ENCODE data around the gene AK5.
"Not testable (repeated sequence)": the region's sequence is repeated elsewhere in the genome, so short reads cannot be mapped to it uniquely, and the experiment has no call there.

Gene AK5

DNA sequence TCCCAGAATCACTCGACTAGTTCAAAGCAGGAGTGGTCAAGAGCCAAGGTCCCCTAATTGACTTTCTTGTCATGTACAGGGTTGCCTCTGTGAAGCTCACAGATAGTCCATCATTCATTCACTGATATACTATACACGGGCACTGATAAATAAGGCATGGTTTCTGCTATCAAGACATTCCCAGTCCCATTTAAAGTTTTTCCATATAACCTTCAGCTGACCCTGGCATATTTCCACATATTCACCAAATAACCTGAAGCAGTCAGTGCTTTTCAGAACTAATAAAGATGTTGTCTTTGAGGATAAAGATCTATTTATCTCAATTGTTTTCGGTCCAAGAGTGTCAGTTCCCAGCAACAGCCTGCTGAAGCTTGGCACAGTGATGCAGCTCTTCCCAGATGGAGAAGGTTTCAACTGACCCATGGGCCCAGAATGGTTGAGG, 227.3 kb downstream of the AK5 start:
- Histone ChIP-seq H3K9me2 (replicated peaks; ENCODE audit: low read depth, low read length) (no peaks in the 10 kb centered on the region), H3K4me1 (ENCODE audit: insufficient read depth, low read length, poor library complexity, severe bottlenecking) (no peaks in the 10 kb centered on the region), H3K27me3 (ENCODE audit: insufficient read depth, low read length, poor library complexity, severe bottlenecking) (no peaks in the 10 kb centered on the region), H3K36me3 (ENCODE audit: insufficient read depth, low read length) (no peaks in the 10 kb centered on the region), H3K9ac (ENCODE audit: low read depth, low read length, poor library complexity, severe bottlenecking) (no peak overlapping the region), H3K9me3 (ENCODE audit: insufficient read depth, low read depth, low read length) (no peaks in the 10 kb centered on the region), H4K20me1 (ENCODE audit: insufficient read depth, low read length, poor library complexity, severe bottlenecking) (no peaks in the 10 kb centered on the region), H3F3A (ENCODE audit: low read depth) (no peaks in the 10 kb centered on the region), H2AFZ (ENCODE audit: low read length) (no peak overlapping the region), H3K4me3 (ENCODE audit: low read length, poor library complexity, severe bottlenecking) (no peak overlapping the region), H3K79me2 (ENCODE audit: insufficient read depth, low read length) (no peaks in the 10 kb centered on the region), H3K4me2 (ENCODE audit: low read depth, low read length, poor library complexity, severe bottlenecking) (no peak overlapping the region)
- no peak for TF ChIP-seq EZH2phosphoT487 (IDR thresholded peaks at IDR 0.05; ENCODE audit: borderline replicate concordance)
- TF ChIP-seq, protein P1, sequence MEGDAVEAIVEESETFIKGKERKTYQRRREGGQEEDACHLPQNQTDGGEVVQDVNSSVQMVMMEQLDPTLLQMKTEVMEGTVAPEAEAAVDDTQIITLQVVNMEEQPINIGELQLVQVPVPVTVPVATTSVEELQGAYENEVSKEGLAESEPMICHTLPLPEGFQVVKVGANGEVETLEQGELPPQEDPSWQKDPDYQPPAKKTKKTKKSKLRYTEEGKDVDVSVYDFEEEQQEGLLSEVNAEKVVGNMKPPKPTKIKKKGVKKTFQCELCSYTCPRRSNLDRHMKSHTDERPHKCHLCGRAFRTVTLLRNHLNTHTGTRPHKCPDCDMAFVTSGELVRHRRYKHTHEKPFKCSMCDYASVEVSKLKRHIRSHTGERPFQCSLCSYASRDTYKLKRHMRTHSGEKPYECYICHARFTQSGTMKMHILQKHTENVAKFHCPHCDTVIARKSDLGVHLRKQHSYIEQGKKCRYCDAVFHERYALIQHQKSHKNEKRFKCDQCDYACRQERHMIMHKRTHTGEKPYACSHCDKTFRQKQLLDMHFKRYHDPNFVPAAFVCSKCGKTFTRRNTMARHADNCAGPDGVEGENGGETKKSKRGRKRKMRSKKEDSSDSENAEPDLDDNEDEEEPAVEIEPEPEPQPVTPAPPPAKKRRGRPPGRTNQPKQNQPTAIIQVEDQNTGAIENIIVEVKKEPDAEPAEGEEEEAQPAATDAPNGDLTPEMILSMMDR (conservative IDR thresholded peaks at IDR 0.05; ENCODE audit: low read length), result no peak

DNA sequence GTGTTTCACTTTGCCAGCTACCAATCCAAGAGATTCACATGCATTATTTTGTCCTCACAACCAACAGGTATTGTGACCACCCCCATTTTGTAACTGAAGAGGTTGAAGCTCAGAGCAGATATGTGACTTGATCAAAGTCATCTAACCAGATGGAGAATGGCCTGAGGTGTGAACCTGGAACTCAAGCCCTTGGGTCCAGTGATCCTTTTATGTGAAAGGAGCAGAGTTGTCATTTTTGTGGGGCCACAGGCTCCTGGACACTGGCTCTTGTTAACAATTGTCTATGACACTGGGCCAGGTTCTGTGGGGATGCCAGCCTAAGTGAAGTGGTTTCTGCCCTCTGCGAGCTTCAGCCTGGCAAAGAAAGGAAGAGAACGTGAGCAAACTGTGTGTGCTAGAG, 228.1 kb downstream of the AK5 start:
- Histone ChIP-seq H3K4me2 (ENCODE audit: low read depth, low read length, poor library complexity, severe bottlenecking) (no peak overlapping the region), H3K9ac (ENCODE audit: low read depth, low read length, poor library complexity, severe bottlenecking) (no peak overlapping the region), H2AFZ (ENCODE audit: low read length) (no peak overlapping the region), H3K27me3 (ENCODE audit: insufficient read depth, low read length, poor library complexity, severe bottlenecking) (no peaks in the 10 kb centered on the region), H3K9me2 (replicated peaks; ENCODE audit: low read depth, low read length) (no peaks in the 10 kb centered on the region), H3K36me3 (ENCODE audit: insufficient read depth, low read length) (no peaks in the 10 kb centered on the region), H3K4me1 (ENCODE audit: insufficient read depth, low read length, poor library complexity, severe bottlenecking) (no peaks in the 10 kb centered on the region), H4K20me1 (ENCODE audit: insufficient read depth, low read length, poor library complexity, severe bottlenecking) (no peaks in the 10 kb centered on the region), H3K4me3 (ENCODE audit: low read length, poor library complexity, severe bottlenecking) (no peak overlapping the region), H3F3A (ENCODE audit: low read depth) (no peaks in the 10 kb centered on the region), H3K9me3 (ENCODE audit: insufficient read depth, low read depth, low read length) (no peaks in the 10 kb centered on the region), H3K79me2 (ENCODE audit: insufficient read depth, low read length) (no peaks in the 10 kb centered on the region)
- no peak for TF ChIP-seq EZH2phosphoT487 (IDR thresholded peaks at IDR 0.05; ENCODE audit: borderline replicate concordance)
- TF ChIP-seq, protein P1 (conservative IDR thresholded peaks at IDR 0.05; ENCODE audit: low read length), result no peak

DNA sequence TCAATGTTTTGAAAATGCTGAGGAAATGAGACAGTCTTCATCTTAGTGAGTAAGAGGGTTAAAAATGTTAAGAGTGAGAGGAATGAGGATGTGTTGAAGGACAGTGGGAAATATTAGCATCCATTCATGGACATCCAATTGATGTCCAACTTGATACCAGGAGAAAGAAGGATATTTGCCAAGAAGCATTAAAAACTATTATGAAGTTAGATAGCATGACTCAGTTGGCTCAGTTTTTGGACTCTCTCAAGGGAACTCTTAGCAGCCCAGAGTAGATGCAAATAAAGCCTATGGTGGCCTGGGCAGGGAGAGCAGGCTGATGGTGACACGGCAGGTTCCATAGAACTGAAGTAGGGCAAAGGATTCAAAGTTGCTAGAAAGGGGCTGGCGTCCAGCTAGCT, 229.6 kb downstream of the AK5 start:
- Histone ChIP-seq H3K9me2 (replicated peaks; ENCODE audit: low read depth, low read length) (no peaks in the 10 kb centered on the region), H3K4me2 (ENCODE audit: low read depth, low read length, poor library complexity, severe bottlenecking) (no peak overlapping the region), H3K9ac (ENCODE audit: low read depth, low read length, poor library complexity, severe bottlenecking) (no peak overlapping the region), H3K9me3 (ENCODE audit: insufficient read depth, low read depth, low read length) (no peaks in the 10 kb centered on the region), H4K20me1 (ENCODE audit: insufficient read depth, low read length, poor library complexity, severe bottlenecking) (no peaks in the 10 kb centered on the region), H3K27me3 (ENCODE audit: insufficient read depth, low read length, poor library complexity, severe bottlenecking) (no peaks in the 10 kb centered on the region), H3F3A (ENCODE audit: low read depth) (no peaks in the 10 kb centered on the region), H3K4me1 (ENCODE audit: insufficient read depth, low read length, poor library complexity, severe bottlenecking) (no peaks in the 10 kb centered on the region), H2AFZ (ENCODE audit: low read length) (no peak overlapping the region), H3K79me2 (ENCODE audit: insufficient read depth, low read length) (no peaks in the 10 kb centered on the region), H3K4me3 (ENCODE audit: low read length, poor library complexity, severe bottlenecking) (no peak overlapping the region), H3K36me3 (ENCODE audit: insufficient read depth, low read length) (no peaks in the 10 kb centered on the region)
- TF ChIP-seq, protein P1 (conservative IDR thresholded peaks at IDR 0.05; ENCODE audit: low read length), result no peak
- TF ChIP-seq EZH2phosphoT487 (IDR thresholded peaks at IDR 0.05; ENCODE audit: borderline replicate concordance), result no peak

DNA sequence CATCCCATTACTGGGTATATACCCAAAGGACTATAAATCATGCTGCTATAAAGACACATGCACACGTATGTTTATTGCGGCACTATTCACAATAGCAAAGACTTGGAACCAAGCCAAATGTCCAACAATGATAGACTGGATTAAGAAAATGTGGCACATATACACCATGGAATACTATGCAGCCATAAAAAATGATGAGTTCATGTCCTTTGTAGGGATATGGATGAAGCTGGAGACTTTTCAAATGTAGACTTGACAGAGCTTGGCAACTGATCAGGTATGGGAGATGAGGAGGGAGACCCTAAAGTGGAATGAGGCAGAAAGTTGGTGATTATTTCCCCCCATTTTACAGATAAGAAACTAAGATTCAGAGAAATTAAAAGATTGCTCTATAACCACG, 230.8 kb downstream of the AK5 start:
- H2AFZ ChIP-seq (ENCODE audit: low read length); H3F3A ChIP-seq (ENCODE audit: low read depth); H3K4me3 ChIP-seq (ENCODE audit: low read length, poor library complexity, severe bottlenecking); H3K9me2 ChIP-seq (replicated peaks; ENCODE audit: low read depth, low read length); H3K79me2 ChIP-seq (ENCODE audit: insufficient read depth, low read length); H3K27me3 ChIP-seq (ENCODE audit: insufficient read depth, low read length, poor library complexity, severe bottlenecking); H3K9me3 ChIP-seq (ENCODE audit: insufficient read depth, low read depth, low read length); H3K4me2 ChIP-seq (ENCODE audit: low read depth, low read length, poor library complexity, severe bottlenecking); H4K20me1 ChIP-seq (ENCODE audit: insufficient read depth, low read length, poor library complexity, severe bottlenecking); H3K9ac ChIP-seq (ENCODE audit: low read depth, low read length, poor library complexity, severe bottlenecking); H3K36me3 ChIP-seq (ENCODE audit: insufficient read depth, low read length); H3K4me1 ChIP-seq (ENCODE audit: insufficient read depth, low read length, poor library complexity, severe bottlenecking): not testable (repeated sequence)

Measured in Loucy (cell line).